T-helper 9 cell (primary cell): ENCODE results near the gene TRIML1.

Experiments
- DNase-seq: peaks from one replicate; pipeline ENCODE4 v3.0.0-alpha.2; 2020
- total RNA-seq, 2 donors: gene quantifications; one replicate each; lab custom pipeline; 2026; lab: John Stamatoyannopoulos, UW

TRIML1 gene
- total RNA-seq = 0 reads per million in 2 donors

DNA sequence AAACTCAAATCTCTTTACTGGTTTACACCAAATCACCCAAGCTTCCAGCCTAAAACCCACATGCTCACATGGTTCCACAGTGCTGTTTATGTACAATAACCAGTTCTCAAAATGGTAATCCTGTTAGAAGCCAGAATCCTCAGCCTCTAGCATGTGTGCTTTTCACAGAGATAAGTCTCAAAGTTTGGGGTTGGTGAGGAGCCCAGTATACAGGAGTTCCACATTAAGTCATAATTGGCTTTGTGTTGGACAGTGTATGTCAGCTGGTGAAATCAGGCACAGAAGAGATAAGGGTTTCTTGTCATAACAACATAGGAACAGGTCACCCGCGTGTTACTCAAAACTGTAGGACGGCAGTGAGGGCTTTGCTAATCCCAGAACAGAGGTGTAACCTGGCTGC is at the start of gene TRIML1:
Gene TRIML1, plus strand, starts transcription at position 301 of the 400 bp plus-strand sequence. CDS start 118 bp downstream, outside the sequence.
- no peak for DNase-seq

GRCh38 chr4:188092824-188093223 is 46.4 kb upstream of the TRIML1 start:
- no peak for DNase-seq

DNA sequence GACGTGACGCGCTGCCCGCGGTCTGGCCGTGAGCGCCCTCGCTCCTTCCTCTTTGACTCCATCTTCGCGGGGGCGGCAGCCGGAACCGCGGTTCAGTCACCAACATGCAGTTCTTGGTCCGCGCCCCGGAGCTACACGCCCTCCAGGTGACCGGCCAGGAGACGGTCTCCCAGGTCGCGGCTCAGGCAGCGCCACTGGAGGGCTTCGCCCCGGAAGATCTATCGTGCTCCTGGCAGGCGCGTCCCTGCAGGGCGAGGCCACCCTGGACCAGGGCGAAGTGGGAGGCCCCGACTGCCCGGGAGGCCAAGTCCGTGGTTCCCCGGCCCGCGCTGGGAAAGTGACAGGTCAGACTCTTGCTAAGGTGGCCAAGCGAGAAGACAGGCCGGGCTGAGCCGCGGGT is 32.8 kb upstream of the TRIML1 start:
- DNase-seq = no peak

DNA sequence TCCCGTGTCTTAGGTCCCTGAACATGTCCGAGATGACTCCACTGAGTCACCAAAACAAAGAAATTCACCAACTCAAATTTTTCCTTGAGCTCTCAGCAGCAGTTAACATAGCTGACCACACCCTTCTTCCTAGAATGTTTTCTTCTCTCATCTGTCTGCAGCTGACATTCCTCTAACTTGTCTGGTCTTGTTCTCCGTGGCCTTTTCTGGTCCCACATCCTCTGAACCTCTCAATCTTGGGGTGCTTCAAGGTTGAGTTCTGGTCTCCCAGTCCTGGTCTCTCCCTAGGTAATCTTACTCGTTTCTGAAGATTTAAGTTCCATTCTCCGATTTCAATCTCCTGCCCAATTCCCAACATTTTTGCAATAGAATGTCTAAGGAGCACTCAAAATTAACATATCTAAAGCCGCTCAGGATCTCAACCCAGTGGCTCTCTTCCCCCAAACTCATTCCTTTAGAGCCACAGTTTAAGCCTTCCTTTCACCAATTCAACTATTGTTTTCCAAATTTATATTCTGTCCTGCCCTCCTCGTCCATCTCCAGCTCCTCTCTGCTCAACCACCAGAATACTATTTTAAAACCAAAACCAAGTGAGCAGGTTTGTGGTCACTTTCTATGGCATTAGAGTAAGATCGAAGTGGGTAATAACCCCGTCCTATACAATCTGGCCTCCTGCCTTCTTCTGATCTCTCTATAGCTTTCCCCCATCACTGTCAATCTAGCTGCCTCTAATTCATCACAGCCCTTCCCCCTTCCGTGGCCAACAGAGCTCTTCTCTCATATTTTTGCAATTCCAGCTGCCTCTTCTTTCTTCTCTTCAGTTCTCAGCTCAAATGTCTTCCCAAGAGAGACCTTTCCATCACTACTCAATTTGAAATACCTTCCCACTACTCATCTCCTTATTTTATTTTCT is 31.1 kb upstream of the TRIML1 start:
- DNase-seq = no peak

- no peak for DNase-seq
Observed at GRCh38 chr4:188109157-188109755, 30.0 kb upstream of the TRIML1 start, which contains the start of gene TRIML2. TSS of gene TRIML2 (minus strand) at chr4:188109603. CDS start at chr4:188105368, 4,235 bp downstream.

- no peak for DNase-seq
Observed at GRCh38 chr4:188110036-188110435, 29.2 kb upstream of the TRIML1 start.

DNA sequence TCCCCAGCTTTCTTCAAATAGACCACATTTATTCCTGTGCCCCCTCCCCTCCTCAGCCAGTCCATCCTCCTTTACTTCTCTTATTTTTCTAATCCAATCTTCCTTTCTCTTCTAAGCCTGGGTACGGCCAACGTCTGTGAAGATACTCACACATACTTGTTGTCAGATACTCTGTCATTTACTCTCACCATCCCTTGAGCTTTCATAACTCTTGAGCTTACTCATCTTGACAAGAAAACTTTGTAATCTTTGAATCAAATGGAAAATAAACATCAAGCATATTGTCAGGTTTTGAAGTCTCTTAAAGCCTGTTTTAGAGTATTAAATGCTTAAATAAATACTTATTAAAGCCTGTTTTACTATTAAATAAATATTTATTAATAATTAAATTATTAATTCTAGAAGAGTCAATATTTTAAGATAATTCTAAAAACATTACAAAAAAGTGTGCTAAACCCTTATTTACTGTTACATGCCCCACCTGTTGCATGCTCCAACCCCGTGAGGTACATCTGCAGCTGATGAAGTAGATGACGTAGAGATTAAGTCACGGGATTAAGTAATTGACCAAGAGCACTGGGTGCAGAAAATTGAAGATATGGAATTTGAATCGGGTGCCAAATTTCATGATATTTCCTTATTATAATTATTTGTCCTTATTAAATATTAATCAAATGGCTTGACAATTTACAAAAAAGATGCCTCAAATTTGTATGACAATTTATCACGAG is 28.3 kb upstream of the TRIML1 start:
- DNase-seq = no peak

GRCh38 chr4:188111955-188112354 is 27.3 kb upstream of the TRIML1 start:
- DNase-seq = no peak

DNA sequence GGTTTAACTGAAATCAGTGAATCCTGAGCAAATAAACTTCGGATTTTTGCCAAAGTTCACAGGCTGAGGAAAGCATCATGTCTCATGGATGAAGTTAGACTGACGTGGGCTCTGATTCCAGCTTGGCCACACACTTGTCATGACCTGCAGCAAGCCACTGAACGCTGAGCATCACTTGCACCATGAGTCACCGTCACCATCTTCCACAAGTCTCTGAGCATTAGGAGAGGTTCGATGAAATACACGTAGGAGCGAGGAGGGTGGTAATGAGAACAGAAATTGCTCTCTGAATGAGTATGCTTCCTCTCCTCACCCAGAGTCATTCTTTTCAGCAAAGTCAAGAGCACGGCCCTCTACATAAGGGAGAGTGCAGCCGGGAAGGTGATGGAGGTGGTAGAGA is 26.1 kb upstream of the TRIML1 start:
- DNase-seq = no peak

GRCh38 chr4:188117631-188118324 is 21.5 kb upstream of the TRIML1 start:
- DNase-seq = no peak

GRCh38 chr4:188121530-188121929 is 17.7 kb upstream of the TRIML1 start:
- DNase-seq = no peak

DNA sequence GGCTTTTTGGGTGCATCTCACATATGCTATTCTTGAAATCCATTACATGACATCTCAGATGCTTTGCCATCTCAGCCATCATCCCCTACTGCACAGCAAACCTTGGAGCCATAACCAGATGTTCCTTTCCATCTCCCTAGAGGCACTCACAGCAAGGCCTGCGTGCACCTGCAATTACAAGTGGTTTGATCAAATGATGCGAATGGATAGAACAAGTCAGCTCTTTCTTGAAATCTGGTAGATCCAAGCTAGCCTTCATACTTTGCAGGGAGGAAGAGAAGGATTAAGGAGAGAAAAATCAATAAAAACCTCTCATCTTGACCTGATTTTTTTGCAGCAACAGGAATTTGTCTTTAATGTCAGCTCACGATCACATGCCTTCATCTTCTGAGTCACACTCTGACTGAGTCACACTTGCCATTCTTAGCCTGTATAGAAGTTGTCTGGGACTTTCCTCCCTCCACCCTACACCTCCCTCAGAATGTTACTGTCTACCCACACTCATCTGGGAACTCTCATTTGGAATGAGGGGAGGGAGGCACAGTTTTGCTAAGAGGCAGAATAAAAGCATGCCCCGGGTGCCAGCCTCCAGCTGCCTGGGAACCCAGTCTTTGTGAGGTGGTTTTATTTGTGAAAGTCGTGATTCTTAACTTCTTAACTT is 11.9 kb upstream of the TRIML1 start:
- DNase-seq = no peak

DNA sequence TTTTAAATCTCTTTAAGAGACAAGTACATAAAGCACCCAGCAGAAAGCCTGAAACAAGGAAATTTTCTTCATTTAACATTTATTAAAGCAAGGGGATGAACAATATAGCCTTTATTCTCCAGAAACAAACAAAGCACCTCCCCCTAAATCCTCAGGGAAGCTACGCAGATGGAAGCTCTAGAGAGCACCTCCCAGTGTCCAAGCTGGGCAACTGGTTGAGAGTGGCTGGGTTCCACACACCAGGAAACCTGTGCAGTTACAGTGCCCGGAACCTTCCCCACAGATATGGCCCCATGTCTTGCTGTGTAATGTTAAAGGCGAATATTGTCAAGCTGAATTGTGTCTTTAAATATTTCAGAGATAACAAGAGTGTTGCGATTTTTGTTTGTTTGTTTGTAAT is 8.9 kb upstream of the TRIML1 start:
- no peak for DNase-seq

DNA sequence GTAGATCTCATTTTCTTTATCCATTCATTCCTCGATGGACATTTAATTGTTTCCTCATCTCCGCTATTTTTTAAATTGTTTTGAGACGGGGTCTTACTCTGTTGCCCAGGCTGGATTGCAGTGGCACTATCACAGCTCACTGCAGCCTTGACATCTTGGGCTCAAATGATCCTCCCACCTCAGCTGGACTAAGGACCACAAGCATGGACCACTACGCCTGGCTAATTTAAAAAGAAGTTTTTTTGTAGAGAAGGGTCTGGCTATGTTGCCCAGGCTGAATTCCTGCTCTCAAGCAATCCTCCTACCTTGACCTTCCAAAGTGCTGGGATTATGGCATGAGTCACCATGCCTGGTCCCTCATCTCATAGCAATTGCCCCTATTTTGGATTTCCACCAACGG is 7.0 kb upstream of the TRIML1 start:
- no peak for DNase-seq

- no peak for DNase-seq
Observed at GRCh38 chr4:188138227-188138626, 1.0 kb upstream of the TRIML1 start.

DNA sequence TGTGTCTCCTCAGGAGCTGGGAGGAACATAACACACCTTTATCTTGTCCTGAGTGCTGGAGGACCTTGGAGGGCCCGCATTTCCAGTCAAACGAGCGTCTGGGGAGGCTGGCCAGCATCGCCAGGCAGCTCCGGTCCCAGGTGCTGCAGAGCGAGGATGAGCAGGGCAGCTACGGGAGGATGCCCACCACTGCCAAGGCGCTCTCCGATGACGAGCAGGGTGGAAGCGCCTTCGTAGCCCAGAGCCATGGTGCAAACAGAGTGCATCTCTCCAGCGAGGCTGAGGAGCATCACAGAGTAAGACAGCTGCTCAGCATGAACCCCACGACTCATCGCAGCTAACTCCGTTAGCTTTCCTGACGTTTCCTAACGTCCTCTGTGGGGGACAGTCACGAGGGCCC is 430 bp downstream of the TRIML1 start:
- DNase-seq = no peak

DNA sequence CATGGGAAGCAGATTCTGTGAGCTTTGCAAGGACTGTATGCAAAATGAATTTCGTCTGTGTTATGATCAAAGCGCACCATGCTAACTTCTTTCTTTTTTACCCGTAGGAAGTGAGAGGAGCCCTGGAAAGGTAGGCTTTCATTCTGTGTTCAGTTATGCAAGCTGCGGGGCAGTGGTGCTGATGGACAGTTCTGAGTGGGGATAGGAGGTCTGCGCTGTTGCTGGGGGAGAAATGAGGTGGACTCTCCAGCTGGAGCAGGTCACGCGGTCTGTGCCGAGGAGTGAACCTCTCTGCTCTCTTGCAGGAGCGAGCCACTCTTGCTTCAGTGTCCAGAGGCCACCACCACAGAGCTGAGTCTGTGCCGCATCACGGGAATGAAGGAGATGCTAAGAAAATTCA is 4.5 kb downstream of the TRIML1 start:
- DNase-seq = no peak

GRCh38 chr4:188145601-188146000 is 6.4 kb downstream of the TRIML1 start:
- DNase-seq = no peak

DNA sequence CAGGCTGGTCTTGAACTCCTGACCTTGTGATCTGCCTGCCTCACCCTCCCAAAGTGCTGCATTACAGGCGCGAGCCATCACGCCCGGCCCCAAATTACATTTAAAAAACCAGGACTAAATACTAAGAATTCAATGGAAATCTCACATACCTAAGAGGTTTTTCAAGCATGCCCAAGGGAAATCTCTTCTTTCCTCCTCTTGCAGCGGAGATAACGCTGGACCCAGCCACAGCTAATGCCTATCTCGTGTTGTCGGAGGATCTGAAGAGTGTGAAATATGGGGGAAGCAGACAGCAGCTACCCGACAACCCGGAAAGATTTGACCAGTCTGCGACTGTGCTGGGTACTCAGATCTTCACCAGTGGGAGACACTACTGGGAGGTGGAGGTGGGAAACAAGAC is 7.4 kb downstream of the TRIML1 start:
- no peak for DNase-seq

GRCh38 chr4:188147176-188147575 is 7.9 kb downstream of the TRIML1 start:
- no peak for DNase-seq

- no peak for DNase-seq
Observed at GRCh38 chr4:188147776-188148175, 8.5 kb downstream of the TRIML1 start.
